HK-2 (cell line): ENCODE data around the gene PTPRJ.

Experiments
- DNase-seq: peaks from one replicate; pipeline ENCODE4 v3.0.0-alpha.2; 2018; ENCODE audit not compliant: unreplicated experiment

PTPRJ gene

GRCh38 chr11:48063424-48063978, 83.1 kb downstream of the PTPRJ start:
- DNase-seq, result no peak

GRCh38 chr11:48064306-48064705, 83.9 kb downstream of the PTPRJ start:
- no peak for DNase-seq

- DNase-seq, result no peak
These were observed 86.8 kb downstream of the PTPRJ start for GRCh38 chr11:48066881-48067800.

GRCh38 chr11:48073031-48073861, 92.9 kb downstream of the PTPRJ start:
- no peak for DNase-seq

GRCh38 chr11:48074425-48075181, 94.2 kb downstream of the PTPRJ start:
- DNase-seq, result no peak

- DNase-seq, result no peak
These were observed 95.3 kb downstream of the PTPRJ start for GRCh38 chr11:48075637-48076036.

- DNase-seq, result no peak
These were observed 96.9 kb downstream of the PTPRJ start for GRCh38 chr11:48077251-48077650.

- no peak for DNase-seq
These were observed 98.3 kb downstream of the PTPRJ start for GRCh38 chr11:48078689-48079088.

- no peak for DNase-seq
These were observed 99.2 kb downstream of the PTPRJ start for GRCh38 chr11:48079596-48079995.

- DNase-seq, result no peak
These were observed 100.0 kb downstream of the PTPRJ start for GRCh38 chr11:48080301-48080861.

GRCh38 chr11:48081151-48082010, 101.0 kb downstream of the PTPRJ start:
- peak; percentile 75 for DNase-seq

GRCh38 chr11:48082771-48083170, 102.4 kb downstream of the PTPRJ start:
- no peak for DNase-seq

GRCh38 chr11:48083421-48083820, 103.1 kb downstream of the PTPRJ start:
- no peak for DNase-seq

- DNase-seq, result no peak
These were observed 105.3 kb downstream of the PTPRJ start for GRCh38 chr11:48085688-48086087.

GRCh38 chr11:48087422-48087821, 107.1 kb downstream of the PTPRJ start:
- no peak for DNase-seq

- DNase-seq, result no peak
These were observed 107.8 kb downstream of the PTPRJ start for GRCh38 chr11:48087974-48088681.

GRCh38 chr11:48088682-48089050, 108.3 kb downstream of the PTPRJ start:
- DNase-seq, result no peak

GRCh38 chr11:48090174-48090573, 109.8 kb downstream of the PTPRJ start:
- no peak for DNase-seq

- no peak for DNase-seq
These were observed 111.2 kb downstream of the PTPRJ start for GRCh38 chr11:48091426-48092102.
